HG03045 (cell line): ENCODE results near the gene SLC13A2.
A peak's percentile ranks its signal among the peaks of the same experiment; 100 is the strongest.

Source experiments
- ATAC-seq: cut with Tn5 transposase; IDR thresholded peaks from one replicate; pipeline ENCODE4 v1.9.1; 2021; ENCODE audit warnings: mild to moderate bottlenecking, moderate library complexity; ENCODE audit not compliant: unreplicated experiment

SLC13A2 gene

DNA sequence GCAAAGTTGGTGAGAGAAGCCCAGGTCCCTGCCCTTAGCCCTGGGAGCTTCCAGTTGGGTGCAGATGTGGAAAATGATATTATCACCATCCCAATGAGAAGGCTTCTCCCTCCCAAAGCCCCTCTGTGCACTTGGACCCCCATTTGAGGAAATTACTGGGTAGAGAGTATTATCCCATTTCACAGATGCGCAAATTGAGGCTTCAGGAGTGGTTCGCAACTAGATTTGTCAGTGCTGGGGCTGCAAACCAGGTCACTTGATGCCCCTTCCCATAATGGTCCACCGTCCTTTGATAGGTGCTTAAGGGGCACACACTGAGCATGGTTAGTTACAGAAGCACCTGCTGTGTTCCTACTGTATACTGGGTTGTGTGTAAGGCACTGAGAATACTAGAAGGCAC lies 18.4 kb downstream of the SLC13A2 start:
- ATAC-seq, result no peak

DNA sequence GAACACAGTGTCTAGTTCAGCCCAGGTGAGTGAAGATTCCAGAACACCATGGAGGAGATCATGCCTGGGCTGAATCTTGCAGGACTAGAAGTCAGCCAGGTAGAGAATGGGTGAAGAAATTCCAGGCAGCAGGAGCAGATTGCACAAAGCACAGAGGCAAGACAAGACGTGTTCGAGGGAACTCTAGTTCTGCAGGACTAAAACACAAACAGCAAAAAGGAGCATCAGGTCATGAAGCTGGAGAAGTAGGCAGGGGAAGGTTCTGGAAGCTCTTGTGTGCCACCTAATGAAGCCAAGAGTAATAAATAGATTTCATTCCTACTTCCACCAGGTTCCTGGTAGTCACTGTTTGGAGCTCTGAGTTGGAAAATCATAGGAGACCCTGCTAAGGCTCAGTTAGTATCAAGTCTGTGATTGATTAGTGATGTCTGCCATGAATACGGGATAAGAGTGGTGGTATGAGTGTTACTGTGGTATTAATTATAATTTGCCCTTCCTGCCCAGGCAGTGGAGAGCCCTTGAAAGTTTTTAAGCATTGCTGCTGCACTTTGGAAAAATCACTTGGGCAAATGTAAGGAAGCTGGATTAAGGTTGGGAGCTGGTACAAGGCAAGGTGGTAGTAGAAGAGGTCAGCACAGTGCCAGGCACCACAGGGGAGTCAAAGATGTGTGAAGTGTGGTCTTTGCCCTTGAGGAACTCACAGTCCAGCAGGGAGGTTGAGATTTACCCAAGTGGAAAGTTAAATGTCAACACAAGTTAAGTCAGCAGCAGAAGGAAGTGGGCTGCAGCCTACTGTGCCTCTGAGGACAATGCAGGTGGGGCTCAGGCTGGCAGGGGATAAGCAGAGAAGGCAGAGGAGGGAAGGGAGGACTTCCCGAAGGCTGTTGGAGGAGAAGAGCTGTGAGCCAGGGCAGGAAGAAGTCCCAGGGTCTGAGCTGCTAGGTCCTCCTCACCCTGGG lies 19.2 kb downstream of the SLC13A2 start:
- ATAC-seq, result no peak

DNA sequence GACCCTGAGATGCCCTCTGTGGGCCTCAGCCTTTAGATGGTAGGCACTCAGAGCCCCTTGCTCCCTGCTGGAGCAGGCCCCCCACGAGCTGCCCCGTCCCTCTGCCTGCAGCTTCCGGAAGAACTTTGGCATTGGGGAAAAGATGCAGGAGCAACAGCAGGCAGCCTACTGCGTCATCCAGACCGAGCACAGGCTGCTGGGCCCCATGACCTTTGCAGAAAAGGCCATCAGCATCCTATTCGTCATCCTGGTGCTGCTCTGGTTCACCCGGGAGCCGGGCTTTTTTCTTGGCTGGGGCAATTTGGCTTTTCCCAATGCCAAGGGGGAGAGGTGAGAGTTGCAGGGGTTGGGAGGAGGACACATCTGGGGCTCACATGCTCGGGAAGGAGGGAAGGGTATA lies 20.0 kb downstream of the SLC13A2 start:
- no peak for ATAC-seq

DNA sequence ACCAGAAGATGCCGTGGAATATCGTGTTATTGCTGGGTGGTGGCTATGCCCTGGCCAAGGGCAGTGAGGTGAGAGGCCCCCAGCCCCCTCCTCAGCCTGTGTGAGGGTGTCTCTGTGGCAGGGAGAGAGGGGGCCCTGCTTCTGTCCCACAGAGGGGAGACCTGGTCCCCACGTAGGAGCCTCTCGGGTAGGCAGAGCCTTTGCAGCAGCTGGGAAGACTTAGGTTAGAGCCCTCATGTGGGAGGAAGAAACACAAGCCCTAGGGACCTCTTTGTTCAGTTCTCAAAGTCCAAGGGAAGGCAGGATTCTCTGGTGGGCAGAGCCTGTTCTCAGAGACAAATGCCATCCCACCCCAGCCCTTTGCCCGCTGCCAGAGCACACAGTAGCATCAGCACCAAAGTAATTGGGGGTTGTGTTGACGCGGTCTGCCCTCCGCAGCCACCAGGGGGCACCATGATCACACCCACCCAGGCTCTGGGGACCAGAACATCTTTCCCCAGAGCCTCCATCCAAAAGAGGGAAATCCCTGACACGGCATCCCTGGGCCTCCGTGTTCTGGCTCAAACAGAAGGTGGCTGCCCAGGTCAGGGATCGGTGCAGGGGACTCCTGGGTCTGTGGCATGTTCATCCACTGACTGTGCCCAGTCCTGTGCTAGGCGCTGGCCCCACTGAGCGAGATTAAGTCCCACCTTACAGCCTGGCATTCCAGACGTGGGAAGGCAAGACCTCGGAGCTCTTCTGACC lies 21.2 kb downstream of the SLC13A2 start:
- ATAC-seq, result peak; percentile 49

DNA sequence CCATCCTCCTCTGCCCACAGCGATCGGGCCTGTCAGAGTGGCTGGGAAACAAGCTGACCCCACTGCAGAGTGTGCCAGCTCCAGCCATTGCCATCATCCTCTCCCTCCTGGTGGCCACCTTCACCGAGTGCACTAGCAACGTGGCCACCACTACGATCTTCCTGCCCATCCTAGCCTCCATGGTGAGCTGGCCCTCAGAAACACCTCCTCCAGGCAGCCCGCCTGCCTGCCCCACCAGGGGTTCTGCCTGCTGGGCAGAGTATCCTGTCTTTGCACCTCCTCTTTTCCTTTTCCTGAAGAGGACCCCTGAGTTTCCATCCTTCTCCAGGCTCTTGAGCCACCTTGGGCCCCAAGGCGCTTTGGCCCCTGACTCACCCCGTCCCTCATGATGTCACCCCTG lies 22.2 kb downstream of the SLC13A2 start:
- ATAC-seq, result no peak

DNA sequence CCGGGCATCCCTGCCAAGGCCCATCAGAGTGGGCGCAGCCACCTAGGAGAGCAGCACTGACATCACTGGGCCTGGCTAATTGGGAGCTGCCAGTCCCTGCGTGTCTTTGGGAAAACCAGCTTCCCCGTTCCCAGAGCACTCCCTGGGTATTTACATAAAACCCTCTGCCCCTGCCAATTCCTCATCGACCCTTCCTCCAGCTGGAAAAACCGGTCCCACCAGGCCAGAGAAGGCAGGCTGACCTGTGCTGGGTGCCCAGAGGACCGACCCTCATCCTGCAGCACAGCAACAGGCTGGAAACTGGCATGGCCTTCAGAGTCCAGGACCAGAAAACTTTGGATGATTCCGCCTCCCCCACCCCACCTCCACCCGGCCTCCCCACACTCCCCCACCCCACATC lies 24.5 kb downstream of the SLC13A2 start:
- ATAC-seq, result no peak

DNA sequence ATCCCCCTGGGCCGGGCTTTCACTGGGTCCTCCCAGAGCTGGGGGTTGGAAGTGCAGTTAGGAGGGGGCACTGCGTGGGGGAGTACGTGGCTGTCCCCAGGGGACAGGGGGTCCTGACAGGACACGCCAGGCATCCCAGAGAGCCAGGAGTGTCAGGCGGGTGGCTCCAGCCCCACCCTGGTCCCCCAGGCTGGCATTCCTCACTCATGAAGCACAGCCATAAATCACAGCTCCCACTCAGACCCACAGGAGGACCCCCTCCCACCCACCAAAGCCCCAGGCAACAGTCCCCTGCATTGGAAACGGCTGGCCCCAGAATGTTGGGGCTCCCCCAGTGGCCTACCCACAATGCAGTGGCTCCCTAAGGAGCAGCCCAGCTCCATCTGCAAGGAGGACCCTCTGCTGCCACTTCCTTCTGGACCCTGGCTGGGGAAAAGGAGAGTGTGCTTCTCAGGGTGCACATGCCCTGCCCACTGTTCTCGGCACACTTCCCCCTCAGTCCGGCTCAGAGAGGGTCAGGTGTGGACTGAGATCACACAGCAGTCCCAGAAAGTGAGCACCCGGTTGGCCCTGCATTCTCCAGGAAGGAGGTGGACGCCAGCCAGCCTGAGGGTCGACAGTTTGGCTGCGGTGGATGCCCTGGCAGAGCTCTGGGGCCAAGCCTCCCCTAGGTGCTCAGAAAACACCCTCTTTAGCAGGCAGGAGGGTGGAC lies 25.4 kb downstream of the SLC13A2 start:
- ATAC-seq, result no peak

DNA sequence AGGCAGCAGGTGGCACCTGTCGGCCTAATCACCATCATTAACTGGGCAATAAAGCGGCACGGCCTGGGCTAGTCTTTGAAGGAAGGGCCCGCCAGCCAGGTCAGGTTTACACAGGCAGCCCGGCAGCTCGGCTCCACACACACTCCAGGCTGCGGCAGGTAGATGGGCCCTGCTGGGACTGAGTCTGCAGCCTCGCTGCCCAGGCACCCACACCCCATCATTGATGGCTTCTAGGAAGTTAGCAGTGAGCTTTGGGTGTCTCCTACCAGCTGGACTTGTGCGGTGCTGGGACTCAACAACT lies 25.9 kb downstream of the SLC13A2 start:
- ATAC-seq, result no peak

DNA sequence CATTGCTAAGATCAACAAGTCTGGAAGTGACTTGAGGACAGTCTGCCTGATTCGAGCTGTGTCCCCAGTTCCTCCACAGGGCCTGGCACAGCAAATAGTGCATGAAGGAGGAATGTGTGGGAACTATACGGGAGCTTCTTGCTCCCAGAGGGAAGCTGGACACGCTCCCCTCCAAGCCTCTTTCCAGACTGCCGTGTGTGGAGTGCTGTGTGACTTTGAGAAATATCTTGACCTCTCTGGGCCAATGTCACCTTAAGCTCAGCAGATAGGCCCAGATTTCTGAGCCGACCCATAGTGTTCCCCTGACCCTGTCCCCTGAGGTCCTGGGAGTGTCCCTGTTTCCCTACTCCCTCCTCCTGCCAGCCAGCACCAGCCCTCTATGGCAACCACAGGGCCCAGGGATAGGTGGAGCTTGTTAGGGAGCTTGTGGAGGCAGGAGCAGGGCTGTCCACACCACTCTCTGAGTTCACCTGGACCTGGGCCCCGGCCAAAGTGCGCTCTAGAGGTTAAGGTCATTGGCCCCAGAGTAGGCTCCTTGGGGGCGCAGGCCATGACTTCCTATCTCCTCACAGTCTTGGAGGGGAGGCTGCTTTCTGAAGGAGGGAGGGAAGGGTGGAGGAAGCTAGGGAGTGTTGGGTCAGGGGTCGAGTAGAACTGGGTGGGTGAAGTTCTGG lies 26.4 kb downstream of the SLC13A2 start:
- ATAC-seq, result no peak

DNA sequence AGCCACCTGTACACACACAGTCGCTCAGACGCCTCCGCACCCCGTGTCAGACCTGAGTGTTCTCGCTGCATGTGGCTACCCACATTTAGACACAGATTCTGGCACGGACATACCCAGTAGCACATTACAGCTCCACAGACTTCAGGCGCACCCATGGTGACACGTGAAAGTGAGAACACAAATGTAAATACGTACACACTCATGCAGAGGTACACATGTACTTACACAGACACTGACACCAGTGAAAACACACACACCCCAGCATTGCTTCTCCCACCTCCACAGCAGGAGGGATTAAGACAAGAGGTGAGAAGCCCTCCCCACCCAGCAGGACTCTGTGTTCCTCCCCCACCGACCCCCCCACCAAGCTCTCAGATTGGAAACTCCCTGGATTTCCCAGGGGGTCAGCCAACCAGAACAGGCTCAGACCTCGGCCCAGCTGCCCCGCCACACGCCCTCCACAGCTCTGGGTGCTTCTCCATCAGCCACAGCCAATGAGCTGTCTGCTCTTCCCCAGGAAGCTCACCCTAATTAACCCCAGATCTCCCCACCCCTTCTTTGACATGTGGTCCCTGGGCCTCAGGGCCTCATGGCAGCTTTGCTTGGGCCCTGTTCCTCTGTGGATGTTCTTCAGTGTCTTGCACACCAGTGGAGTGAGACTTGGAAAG lies 27.4 kb downstream of the SLC13A2 start:
- peak; percentile 48 for ATAC-seq

DNA sequence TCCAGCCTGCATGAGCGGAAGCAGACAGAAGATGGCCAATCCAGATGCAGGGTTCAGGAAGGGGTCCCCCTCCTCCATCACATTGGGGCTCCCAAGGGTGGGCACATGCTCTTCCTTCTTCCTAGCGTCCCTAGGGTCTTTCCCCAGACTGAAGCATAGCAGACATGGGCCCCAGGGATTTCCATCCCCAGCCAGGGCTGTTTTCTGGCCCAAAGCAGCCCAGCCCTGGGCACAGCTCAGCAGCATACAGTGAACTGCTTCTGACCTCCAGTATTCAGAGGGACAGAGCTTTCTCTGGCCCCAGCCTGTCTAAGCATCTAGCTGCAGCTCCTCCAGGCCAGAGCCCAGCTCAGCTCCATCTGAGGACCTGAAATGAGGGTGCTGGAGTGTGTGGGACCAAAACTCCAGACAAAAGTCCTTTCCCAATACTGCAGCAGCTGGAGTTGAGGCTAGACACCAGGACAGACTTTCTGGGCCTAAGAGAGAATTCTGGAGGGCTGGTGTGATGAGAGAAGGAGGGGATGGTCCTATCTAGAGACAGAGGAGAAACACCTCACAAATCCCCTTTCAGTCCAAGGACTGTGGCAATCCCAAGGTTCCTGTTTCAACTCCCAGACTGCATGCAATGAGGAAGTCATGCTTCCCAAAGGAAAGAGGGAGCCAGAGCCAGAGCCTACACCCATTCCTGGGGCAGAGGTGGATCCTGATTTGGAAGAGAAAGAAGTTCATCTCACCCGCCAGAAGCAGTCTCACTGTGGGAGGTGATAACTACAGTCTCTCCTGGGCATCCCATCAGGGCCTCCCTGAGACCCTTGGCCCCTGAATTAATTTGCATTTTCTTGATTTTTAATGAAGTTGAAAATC lies 28.2 kb downstream of the SLC13A2 start:
- ATAC-seq, result no peak

DNA sequence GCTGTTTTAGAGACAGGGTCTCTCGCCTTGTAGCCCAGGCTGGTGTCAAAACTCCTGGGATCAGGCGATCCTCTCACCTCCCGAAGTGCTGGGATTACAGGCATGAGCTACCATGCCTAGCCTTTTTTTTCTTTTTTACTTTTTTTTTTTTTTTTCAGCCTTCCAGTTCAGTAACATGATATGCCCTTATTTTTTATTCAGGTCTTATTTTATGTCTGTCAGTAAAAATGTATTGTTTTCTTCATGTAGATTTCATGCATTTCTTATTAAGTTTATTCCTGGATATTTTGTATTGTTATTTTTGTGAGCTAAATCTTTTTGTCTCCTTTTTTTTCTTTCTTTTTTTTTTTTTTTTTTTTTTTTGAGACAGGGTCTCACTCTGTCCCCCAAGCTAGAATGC lies 30.0 kb downstream of the SLC13A2 start:
- ATAC-seq, result no peak

DNA sequence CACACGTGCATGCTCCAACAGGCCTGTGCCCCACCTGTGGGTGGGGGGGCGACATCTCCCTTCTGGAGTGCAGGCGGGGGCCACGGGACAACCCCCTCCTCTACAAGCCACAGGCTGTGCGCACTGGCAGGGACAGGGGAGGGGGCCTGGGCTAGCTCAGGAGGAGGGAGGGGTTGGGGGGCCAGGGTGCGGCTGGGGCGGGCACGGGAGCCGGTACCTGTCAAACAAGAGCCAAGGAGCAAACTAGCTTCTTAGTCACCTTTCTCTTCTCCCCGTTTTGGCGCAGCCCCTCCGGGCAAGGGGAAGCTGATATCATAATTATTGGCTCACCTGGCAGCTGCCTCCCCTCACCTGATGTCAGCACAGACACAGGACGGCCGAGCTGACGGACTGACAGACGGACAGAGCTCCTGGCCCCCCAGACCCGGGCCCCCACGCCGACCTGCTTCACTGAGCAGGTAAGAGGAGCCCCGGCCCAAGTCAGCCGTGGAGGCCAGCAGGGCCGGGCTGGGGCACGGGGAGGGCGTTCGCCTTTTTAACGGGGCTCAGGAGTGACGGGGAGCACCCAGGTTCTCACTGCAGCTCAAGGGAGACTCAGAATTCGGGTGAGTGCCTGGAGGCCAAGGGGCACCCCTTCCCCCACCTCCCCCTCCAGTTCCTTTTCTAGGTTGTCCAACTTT lies 32.7 kb downstream of the SLC13A2 start, which contains the start of gene FOXN1:
TSS of gene FOXN1 (plus strand) at position 363 of the 680 bp plus-strand sequence. CDS start 17,622 bp downstream, outside the sequence.
- ATAC-seq, result no peak

DNA sequence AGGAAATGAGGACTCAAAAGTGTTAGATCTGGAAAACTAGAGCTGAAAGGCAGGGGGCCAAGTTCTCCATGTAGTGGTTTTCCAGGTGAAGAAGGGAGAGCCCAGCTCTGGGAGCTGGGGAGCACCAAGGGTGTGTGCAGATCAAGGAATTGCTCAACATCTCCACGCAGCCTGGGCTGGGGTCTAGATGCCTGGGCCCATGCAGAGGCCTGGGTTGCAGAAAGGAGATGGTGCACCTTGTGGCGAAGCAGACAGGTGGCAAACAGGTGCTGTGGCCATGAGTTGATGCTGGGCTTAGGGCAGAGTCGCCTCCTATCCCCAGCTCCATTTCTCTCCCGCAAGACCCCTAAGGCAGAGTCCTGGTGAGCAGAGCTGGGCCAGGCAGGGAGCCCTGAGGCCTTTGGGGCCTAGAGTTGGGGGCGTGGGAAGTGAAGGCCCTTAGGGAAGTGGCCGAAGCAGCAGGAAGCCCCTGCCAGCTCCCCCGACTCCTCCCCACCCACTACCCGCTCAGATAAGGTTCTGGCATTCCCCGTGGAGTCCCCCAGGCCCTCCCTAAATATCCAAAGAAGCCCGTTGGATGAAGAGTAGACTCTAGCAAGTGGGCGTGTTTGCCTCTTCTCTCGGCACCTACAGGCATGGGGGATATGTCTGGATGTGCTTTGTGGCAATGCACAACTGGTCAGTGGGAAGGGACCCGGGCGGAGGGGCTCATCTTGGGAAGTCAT lies 33.5 kb downstream of the SLC13A2 start:
- no peak for ATAC-seq

DNA sequence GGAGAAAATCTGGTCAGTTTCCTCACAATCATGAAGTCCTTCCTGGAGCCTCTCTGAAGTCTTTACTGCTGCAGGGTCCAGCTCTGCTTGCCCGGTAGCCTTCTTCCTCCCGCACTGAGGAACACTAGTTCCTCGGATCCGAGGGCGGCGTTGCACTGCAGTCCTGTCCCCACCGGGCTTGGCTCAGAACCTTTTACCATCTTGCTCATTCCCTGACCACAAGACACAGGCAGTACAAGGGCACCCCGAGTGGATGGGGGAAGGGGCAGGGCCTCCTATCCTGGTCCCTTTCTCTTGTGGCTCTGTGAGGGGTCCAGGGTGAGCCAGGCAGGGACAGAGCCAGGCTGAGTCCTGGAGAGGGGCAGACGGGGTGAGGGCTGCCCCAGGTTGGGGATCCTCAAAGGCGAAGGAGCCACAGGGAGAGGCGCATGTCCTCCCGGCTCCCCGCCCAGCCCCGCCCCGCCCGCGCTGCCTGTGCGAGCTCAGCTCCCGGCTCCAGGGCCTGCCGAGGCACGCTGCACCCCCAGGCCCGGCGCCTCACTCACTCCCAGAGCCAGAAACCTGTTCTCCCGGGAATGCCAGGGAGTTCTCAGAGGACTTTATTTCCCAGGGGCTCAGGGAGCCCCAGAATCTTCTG lies 34.2 kb downstream of the SLC13A2 start:
- ATAC-seq, result no peak

DNA sequence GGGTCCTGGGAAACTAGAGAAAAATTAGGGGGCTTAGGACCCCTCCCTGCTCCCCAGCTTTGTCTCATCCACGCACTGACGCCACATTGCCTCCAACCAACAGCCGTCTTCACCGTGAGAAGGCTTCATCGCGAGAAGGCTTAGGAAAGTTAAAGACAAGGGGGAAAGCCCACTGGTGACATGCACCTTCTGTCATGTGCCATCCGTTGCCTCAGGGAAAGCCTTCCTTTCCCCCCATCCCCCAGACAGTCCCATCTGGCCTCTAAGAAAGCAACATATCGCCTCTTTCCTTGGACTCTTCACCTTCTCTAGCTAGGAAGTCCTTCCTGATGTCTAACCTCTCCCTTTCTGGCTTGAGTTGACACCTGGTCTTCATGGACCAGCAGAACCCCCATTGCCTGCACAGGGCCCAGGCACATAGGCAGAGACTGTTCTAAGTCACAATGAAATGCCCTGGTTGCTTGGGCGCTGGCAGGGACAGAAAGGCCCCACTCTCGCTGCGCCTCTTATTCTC lies 34.8 kb downstream of the SLC13A2 start:
- no peak for ATAC-seq

DNA sequence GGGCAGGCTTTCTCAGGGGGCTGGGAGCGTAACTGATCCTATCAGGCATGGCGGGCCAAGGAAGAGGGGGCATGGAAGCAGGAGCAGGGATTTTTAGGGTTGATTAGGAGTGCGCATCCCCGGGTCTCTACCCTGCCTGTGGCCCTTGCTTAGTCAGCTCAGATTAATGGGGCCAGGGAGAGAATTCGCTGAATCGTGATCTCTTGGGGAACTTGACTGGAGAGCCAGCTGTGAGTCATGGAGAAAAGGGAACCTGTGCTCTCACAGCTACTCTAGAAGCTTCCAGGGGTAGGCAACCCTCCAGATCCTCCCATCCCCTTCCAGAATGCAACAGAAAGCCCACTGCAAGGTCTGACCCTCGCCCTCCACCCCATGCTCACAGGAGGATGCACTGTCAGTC lies 36.3 kb downstream of the SLC13A2 start:
- no peak for ATAC-seq
